AG09309 (cell line): ENCODE measurements around the gene CAPN5.

Experiments
- DNase-seq: peaks from one replicate; pipeline ENCODE4 v3.0.0-alpha.2; 2010; ENCODE audit warnings: low read depth
- H3K4me3 ChIP-seq: 2 replicates; pipeline ENCODE4 v1.5.1; 2011; ENCODE audit warnings: mild to moderate bottlenecking, low read depth, low read length, moderate library complexity; ENCODE audit not compliant: control insufficient read depth
- CTCF ChIP-seq: IDR thresholded peaks from 2 replicates; pipeline ENCODE4 v1.5.1; 2011; ENCODE audit warnings: mild to moderate bottlenecking, low read depth, low read length, inconsistent platforms; ENCODE audit not compliant: insufficient read depth, control insufficient read depth; ENCODE audit errors: missing control alignments

CAPN5 gene

GRCh38 chr11:77165066-77165465 is 98.3 kb downstream of the CAPN5 start:
- DNase-seq, result no peak
- TF ChIP-seq CTCF, result no peak
- no peak overlapping the region for H3K4me3 ChIP-seq

- H3K4me3 ChIP-seq, result no peak overlapping the region
- DNase-seq, result no peak
- no peak for TF ChIP-seq CTCF
Observed at GRCh38 chr11:77166021-77166420, 99.2 kb downstream of the CAPN5 start.

GRCh38 chr11:77167111-77167626 is 100.4 kb downstream of the CAPN5 start:
- no peak for DNase-seq
- TF ChIP-seq CTCF, result no peak
- H3K4me3 ChIP-seq, result no peak overlapping the region

- H3K4me3 ChIP-seq, result no peak overlapping the region
- DNase-seq, result no peak
- TF ChIP-seq CTCF, result no peak
Observed at GRCh38 chr11:77167791-77168190, 101.0 kb downstream of the CAPN5 start.

- no peak for TF ChIP-seq CTCF
Observed at GRCh38 chr11:77170107-77170506, 103.3 kb downstream of the CAPN5 start.

GRCh38 chr11:77171254-77171653 is 104.5 kb downstream of the CAPN5 start:
- H3K4me3 ChIP-seq, result no peak overlapping the region
- no peak for DNase-seq
- TF ChIP-seq CTCF, result no peak

More at GRCh38 chr11:77170107-77170506, 103.3 kb downstream of the CAPN5 start:
- H3K4me3 ChIP-seq, result no peak overlapping the region
- DNase-seq, result no peak
